CD4-positive, alpha-beta T cell treated with Interleukin-6 at 100 ng/mL for 8 hours (primary cell): ENCODE measurements around the gene FOXL2.
A peak's percentile ranks its signal among the peaks of the same experiment; 100 is the strongest.

Experiments used
- DNase-seq: peaks from one replicate; pipeline ENCODE4 v3.0.0-alpha.2; 2020; ENCODE audit warnings: mixed read lengths, low spot score

FOXL2 gene

DNA sequence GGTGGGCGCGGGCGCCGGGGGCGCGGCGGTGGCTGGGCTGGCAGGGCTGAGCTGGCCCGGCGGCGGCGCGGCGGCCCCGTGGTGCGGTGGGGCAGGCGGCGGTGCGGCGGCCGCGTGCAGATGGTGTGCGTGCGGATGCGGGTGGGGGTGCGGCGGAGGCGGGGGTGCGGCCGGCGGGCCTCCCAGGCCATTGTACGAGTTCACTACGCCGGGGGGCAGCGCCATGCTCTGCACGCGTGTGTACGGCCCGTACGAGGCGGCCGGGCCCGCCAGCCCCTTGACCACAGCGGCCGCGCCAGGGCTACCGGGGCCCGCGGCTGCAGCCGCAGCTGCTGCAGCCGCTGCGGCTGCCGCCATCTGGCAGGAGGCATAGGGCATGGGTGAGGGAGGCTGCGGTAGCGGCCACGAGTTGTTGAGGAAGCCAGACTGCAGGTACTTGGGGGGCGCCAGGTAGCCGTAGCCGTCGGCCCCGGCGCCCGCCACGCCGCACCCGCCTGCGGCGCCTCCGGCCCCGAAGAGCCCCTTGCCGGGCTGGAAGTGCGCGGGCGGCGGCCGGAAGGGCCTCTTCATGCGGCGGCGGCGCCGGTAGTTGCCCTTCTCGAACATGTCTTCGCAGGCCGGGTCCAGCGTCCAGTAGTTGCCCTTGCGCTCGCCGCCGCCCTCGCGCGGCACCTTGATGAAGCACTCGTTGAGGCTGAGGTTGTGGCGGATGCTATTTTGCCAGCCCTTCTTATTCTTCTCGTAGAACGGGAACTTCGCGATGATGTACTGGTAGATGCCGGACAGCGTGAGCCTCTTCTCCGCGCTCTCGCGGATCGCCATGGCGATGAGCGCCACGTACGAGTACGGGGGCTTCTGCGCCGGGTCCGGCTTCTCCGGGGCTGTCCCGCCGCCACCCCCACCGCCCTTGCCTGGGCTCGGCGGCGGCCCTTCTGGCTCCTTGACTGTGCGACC is 951 bp downstream of the FOXL2 start:
- DNase-seq, result no peak

DNA sequence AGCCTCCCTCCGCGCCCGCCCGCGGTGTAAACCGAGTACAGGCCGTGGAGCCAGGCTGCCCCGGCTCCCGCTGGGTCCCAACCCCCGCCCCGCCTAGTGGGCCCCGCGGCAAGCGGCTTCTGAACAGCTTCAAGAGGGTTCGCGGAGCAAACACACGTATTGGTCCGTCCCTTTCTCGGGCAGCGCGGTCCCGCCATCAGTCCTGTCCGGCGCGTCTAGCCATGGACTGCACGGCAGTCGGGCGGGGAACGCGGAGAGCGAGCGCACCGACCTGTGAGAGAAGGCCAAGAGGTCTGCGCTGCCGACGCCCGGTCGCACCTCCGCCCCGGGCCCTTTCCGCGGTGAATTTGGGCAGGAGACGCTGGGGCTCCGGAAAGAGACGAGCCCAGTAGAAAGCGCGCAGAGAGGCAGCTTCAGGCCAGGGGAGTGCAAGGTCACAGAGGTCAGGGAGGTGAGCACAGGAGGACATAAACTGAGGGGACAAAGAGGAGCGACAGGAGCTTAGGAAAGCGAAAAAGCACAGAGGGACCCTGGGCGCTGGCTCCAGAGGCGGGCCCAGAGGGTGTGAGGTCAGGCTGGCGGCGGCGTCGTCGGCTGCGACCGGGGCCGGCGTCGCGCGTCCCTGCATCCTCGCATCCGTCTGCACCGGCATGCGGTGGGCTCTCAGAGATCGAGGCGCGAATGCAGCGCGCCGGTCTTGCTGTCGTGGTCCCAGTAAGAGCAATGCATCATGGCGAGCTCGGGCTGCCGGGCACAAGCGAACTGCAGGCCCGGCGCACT is 1.8 kb downstream of the FOXL2 start:
- no peak for DNase-seq

GRCh38 chr3:138944654-138944928 is 2.3 kb downstream of the FOXL2 start:
- no peak for DNase-seq

DNA sequence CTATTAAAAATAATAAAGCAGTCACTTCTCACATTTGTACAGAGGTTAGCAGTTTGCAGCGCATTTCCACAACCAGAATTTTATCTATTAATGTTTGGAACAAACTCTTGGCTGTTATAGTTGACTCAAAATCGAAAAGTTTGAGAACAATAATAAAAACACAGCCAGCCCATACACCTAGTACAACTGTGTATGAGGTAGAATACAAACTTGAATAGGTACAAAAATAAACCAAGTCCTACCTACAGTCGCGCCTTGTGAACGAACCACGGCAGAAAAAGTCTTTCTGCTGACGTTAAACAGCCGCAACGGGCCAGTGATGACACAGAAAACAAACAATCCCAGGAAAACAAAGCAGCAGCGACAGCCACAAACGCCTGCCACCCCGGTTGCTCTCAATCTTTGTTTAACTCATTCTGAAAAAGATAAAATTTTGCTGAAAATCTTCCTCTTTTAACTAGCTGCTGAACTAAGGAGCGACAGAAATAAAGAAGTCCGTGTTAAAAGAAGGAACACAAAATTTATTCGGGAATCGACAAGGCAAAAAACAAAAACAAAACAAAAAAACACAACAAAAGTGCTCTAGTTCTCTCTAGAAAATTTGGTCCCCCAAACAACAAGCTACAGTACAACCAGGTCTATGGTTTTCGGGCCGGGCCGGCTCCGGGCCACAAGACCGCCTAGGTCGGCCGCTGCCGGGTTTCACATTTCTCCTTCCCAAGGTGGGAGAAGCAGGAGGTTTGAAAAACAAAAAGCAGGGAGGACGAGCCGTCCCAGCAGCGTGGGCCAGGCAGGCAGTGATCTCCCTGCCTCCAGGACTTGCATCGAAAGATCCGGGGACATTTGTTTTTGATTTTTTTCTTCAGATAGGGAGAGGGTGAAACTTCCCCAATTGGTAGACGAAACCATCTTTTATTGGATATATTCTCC is 2.9 kb downstream of the FOXL2 start:
- DNase-seq, result no peak

GRCh38 chr3:138942861-138943623 is 3.9 kb downstream of the FOXL2 start:
- DNase-seq, result no peak

- no peak for DNase-seq
Measured at GRCh38 chr3:138942271-138942670, 4.7 kb downstream of the FOXL2 start.

- DNase-seq, result no peak
Measured at GRCh38 chr3:138941259-138941885, 5.6 kb downstream of the FOXL2 start.

- no peak for DNase-seq
Measured at GRCh38 chr3:138940446-138940845, 6.5 kb downstream of the FOXL2 start.

GRCh38 chr3:138939561-138940241 is 7.2 kb downstream of the FOXL2 start:
- DNase-seq, result no peak

- DNase-seq, result no peak
Measured at GRCh38 chr3:138938877-138939560, 7.9 kb downstream of the FOXL2 start.

DNA sequence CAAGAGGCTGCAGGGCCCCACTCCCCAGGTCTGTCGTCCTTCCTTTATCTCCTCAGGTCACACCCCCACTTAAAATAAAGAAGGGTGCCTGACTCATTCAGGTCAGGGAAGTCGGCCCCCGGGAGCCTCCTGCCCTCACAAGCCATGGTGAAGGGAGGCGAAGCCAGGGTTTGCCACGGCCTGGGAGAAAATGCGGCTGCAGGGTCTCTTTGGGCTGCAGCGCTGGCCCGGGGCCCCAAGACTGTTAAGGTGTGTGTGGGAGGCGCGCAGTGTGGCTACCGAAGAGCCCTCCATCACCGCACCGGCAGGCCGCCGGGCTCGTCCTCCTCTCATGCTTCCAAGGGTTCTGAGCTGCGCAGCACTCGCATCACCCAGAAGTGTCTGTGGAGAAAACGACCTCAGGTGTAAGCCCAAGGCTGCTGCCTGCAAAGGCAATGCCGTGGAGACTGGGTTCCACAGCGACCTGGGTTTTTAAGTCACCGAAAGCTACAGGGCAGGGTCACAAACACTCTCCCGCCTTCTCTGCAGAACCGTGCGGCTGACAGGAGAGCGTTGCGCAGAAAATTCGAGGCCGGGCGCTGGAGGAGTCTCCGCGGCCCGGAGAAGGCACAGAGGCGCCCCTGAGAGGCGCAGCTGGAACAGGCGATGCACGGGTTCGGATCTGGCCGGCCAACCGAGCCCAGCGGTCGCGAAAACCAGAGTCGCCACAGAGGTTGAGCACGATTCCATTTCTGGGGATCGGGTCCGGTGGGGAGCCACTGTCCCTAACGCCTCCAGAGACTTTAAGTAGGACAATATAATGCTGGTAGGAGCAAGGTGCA is 8.7 kb downstream of the FOXL2 start:
- no peak for DNase-seq

- DNase-seq, result no peak
Measured at GRCh38 chr3:138937690-138938055, 9.3 kb downstream of the FOXL2 start.

- DNase-seq, result no peak
Measured at GRCh38 chr3:138936741-138937689, 9.9 kb downstream of the FOXL2 start.

- DNase-seq, result peak; percentile 48
Measured at GRCh38 chr3:138935863-138936740, 10.8 kb downstream of the FOXL2 start.

GRCh38 chr3:138935505-138935862 is 11.5 kb downstream of the FOXL2 start:
- no peak for DNase-seq

- no peak for DNase-seq
Measured at GRCh38 chr3:138933981-138934691, 12.8 kb downstream of the FOXL2 start.
